ENCODE data around the gene RIMBP2. TPM values are rescaled to one million over a fixed set of nuclear protein-coding genes. Genes with fewer than 3 reads are reported as not detected.

RIMBP2 gene
- total RNA-seq, 1 donor from 2014 or later: not detected

DNA sequence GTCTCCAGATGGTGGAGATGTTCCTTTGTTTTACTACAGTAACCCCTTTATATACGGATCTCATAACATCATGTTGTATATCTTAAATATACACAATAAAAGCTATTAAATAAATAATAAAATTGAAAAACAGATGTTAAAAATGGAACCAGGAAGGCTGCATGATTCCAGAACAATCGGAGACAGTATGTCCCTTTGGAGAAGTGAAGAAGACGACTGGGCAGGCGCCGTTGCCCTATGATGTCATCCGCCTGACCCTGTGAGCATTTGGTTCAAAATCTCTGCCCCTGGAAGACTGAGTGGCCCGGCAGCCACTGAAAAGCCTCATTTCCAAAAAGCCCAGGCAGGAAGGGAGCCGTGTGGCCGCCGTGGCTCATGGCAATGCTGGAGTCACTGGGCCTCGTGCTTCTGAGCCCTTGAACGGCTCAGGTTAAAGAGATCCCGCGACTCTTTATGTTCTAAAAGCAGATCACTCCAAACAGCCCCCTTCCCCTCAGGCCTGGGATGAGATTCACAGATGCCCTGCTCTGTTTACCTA is 30.8 kb downstream of the RIMBP2 start:
- DNase-seq (ENCODE audit: extremely low read depth, low read depth, low spot score): no peak

DNA sequence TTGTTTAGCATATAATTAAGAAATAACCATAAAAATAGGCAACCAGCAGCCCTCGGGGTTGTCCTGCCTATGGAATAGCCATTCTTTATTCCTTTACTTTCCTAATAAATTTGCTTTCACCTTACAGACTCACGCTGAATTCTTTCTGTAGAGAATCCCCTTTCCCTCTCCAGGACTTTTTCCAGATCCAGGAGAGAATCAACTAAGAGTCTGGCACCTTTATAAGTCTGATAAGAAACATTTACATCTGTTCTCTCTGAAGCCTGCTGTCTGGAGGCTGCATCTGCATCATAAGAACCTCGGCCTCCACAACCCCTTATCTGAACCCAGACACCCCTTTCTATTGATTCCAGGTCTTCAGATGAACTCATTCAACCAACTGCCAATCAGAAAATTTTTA is 32.3 kb downstream of the RIMBP2 start:
- DNase-seq (ENCODE audit: extremely low read depth, low read depth, low spot score): no peak

DNA sequence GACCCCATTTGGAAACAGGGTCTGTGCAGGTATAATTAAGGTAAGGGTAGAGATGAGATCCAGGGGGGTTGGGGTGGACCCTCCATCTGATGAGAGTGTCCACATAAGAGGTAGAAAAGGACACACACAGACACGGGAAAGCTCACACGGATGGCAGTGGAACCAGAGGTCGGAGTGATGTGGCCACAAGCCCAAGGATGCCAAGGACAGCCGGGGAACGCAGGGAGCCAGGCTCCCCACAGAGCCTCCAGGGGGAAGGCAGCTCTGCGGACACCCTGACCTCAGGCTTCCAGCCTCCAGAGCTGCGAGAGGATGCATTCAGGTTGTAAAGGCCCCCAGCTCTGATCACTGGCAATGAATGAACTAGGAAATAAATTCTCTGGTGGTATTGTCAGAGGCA is 33.0 kb downstream of the RIMBP2 start:
- no peak for DNase-seq (ENCODE audit: extremely low read depth, low read depth, low spot score)

DNA sequence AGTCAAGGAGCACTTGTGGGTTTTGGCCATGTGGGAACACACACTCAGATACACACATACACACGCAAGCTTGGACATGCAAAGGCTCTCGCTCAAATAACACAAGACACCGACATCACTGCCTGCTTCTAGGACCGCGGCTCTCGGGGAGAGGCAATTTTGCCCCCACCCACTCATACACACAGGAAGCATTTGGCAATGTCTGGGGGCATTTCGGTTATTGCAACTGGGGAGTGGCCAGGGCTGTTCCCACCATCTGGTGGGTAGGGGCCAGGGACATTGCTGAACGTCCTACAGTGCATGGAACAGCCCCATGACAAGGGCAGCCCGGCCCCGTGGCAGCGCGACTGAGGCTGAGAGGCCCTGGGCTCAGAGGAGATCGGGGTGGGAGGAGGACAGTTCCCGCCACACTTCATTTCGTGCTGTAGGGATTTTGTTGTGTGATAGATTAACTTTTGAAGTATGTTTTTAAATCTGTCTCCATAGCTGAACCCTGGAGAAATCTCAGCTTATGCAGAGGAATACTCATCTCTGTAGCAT is 35.6 kb downstream of the RIMBP2 start:
- no peak for DNase-seq (ENCODE audit: extremely low read depth, low read depth, low spot score)

DNA sequence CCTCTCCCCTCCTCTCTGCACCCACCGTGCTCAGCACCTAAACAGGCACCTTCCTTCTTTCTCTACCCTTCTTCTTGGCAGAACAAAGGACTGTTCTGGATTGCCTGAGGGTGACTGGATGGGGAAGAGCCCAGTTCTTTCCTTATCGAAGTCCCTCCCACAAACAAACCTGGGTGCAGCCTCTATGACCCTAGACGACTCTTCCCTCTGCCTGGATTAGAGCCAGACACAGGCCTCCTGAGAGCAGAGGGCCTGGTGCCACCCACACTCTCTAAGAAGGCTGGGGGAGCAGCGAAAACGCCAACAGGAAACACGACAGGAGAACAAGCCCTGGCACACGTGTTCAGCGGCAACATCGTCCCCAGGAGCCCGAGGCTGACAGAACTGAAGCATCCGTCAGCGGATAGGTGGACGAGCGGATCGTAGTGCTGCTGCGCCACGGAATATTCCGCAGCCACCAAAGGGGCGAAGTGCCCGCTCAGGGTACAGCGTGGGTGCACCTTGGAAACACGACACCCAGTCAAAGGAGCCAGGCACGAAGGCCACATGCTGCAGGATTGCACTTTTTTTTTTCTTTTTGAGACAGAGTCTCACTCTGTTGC is 38.0 kb downstream of the RIMBP2 start:
- no peak for DNase-seq (ENCODE audit: extremely low read depth, low read depth, low spot score)

DNA sequence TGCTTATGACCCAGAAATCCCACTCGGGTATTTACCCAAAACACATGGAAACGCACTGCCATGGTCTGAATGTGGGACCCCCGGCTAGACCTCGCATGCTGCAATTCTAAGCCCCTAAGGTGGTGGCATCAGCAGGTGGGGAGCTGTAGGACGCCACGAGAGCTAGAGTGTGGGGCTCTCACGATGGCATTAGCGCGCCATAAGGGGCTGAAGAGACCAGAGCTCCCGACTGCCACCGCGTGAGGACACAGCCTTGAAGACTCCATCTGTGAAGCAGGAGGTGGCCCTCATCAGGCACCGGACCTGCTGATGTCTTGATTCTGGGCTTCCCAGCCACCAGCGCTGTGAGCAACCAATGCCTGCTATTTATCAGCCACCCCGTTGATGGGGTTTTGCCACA is 40.3 kb downstream of the RIMBP2 start:
- DNase-seq (ENCODE audit: extremely low read depth, low read depth, low spot score): no peak

DNA sequence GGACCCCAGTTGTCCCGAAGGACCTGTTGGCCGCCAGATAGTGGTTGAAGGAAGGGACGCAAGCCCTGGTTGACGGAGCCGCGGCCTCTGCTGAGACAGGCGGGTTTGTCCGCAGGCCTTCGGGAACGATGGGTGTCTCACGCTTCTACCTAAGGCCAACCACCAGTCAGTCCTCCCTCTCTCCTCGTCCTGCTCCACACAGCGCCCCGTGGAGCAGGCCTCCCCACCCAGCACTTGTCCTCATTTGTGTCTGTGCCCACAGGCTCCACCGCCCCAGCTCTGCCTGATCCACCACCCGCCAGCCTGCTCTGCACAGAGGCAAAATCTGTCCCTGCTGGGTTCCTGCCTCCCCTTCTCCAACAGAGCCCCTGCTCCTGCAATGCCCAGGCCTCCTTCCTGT is 41.0 kb downstream of the RIMBP2 start:
- no peak for DNase-seq (ENCODE audit: extremely low read depth, low read depth, low spot score)

DNA sequence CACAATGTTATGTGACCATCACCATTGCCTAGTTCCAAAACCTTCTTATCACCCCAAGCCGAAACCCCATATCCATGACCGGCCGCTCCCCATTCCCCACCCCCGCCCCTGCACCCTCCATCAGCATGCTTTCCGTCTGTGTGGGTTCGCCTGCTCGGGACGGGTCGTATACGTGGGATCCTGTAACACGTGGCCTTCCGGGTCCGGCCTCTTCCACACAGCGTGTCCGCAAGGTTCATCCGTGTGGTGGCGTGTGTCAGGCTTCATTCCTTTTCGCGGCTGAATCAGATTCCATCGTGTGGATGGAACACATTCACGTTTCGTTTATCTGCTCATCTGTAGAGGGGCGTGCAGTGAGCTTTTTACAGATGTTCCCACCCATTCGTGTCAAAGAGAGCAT is 41.4 kb downstream of the RIMBP2 start:
- DNase-seq (ENCODE audit: extremely low read depth, low read depth, low spot score): no peak

DNA sequence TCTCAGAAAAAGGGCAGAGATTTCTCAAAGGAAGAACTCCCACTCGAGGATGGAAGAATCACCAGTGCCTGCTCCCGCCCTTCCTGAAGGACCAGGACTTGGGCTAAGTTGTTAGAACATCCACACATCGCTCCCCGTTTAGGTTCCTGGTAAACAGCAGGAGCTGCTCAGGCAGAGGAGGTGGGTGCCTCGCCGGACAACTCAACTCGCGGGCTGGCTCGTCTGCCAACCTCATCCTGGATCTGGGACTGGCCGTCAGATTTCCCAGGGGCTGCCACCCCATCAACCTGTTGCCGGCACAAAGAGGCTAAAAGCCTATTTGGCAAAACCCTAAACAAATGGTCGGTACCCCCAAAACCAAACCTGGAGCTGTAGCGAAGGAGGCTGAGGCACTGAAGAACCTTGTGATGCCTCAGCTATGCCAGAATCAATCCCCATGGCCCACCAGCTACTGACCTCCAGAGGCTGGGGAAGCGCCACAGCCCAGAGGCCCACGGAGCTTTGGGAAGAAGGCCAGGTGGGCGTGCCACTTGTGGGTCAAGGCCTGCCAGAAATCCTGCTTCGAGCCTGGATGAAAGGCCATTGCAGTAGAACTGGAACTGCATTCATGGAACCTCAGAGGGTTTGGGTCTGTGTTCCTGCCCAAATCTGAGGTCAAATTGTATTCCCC is 42.9 kb downstream of the RIMBP2 start:
- DNase-seq (ENCODE audit: extremely low read depth, low read depth, low spot score): no peak

DNA sequence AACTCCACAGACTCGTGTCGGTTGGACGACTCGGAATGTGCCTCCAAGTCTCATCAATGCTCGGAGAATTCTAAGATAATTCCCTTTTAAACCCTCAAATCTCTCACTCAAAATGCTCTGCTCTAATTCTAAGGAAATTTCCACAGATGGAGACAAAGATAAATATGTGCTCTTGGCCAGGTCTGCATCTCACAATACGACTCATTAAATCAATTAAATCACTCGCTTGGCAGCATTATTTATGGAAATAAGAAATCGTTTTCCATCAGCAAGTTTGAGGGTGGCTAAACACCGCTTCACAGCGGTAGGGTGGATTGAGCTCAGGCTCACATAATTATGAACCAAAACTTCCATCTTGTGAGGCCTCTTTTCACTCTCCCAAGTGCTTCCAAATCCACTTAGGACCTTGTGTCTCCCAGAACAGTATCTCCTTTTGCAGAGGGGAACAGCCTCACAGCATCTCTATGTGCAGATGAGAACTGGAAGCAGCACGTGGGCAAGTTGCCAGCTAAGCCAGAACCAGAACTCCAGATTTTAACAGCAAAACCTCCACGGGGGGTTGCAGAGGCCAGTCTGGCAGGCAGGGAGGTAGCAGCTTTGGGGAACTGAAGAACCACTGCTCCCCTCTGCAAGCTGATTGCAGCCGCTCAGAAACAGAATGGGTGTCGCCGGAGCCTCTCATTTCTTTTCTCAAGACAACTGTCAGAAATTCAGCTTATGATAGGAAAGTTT is 43.8 kb downstream of the RIMBP2 start:
- DNase-seq (ENCODE audit: extremely low read depth, low read depth, low spot score): no peak

DNA sequence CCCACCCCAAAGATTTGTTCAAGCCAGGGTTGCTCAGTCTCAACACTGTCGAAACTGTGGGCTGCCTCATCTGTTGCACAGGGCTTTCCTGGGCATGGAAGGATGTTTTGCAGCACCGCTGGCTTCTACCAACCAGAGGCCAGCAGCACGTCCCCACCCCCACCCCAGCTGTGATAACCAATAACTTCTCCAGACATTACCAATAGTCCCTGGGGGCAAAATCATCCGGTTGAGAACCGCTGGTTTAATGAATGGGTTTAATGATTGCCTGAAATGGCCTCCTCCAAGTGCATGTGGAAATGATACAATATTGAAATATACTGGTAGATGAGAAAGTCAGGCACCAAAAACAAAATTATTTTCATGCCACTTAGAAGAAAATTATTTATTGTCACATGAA is 44.5 kb downstream of the RIMBP2 start:
- no peak for DNase-seq (ENCODE audit: extremely low read depth, low read depth, low spot score)

DNA sequence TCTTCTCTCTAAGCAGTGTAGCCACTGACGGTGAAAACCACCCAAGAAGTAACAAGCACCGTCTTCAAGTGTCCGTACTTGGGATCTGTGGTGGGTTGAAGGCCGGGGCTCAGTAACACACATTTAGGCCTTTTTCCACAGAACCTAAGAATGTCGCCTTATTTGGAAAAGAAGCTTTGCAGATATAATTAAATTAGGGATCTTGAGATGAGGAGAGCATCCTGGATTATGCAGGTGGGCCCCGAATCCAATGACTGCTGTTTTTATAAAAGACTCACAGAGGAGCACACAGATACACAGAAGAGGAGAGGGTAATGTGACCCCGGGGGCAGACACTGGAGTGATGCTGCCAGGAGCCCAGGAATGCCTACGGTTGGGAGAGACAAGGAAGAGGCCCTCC is 46.3 kb downstream of the RIMBP2 start:
- no peak for DNase-seq (ENCODE audit: extremely low read depth, low read depth, low spot score)

DNA sequence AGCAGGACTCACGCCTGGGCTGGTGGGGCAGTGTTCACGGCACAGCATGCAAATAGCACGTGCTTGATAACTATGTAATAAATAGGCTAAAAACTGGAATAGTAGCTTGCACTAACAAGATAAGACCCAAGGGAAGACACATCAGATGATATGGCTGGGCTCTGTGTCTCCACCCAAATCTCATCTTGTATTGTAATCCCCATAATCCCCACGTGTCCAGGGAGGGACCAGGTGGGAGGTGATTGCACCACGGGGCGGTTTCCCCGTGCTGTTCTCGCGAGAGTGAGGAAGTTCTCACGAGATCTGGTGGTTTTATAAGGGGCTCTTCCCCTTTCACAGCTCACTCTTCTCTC is 46.9 kb downstream of the RIMBP2 start:
- no peak for DNase-seq (ENCODE audit: extremely low read depth, low read depth, low spot score)

DNA sequence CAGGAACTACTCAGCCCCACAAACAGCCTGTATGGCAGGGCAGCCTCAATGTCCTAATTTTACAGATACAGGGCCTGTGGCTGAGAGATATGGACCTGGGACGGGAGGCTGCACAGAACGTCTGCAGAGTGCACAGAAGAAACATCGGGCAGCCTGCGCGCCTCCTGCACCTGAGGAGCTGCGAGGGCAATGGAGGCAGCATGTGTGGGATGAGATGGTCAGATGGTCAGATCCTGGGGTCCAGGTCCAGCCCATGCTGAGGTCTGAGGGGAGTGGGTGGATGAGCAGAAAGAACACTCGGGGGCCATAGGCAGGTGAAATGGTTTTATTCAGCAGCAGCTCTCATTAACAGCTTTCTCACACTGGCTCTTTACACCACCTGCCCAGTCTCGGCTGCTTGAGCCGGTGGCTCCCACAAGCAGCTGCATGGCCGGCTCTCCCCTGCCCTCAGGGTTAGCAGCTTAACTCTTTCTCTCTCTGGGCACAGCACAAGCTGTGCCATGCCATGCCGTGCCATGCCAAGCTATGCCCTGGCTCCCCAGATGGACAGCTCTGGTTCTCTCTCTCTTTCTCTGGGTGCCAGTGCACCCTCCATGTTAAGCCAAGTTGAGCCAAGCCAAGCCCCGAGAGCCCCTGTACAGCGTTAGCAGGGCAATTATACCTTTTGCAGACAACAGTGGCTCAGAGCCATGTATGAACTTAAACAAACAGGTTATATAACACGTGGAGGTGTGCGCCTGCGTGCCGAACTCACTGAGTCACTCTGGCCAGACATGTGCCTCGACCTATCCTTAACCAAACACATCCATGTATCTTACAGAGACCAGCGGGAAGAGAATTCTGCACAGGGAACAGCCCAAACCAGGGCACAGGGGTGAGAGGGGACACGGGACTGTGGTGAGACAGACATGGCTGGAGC is 47.6 kb downstream of the RIMBP2 start:
- no peak for DNase-seq (ENCODE audit: extremely low read depth, low read depth, low spot score)

DNA sequence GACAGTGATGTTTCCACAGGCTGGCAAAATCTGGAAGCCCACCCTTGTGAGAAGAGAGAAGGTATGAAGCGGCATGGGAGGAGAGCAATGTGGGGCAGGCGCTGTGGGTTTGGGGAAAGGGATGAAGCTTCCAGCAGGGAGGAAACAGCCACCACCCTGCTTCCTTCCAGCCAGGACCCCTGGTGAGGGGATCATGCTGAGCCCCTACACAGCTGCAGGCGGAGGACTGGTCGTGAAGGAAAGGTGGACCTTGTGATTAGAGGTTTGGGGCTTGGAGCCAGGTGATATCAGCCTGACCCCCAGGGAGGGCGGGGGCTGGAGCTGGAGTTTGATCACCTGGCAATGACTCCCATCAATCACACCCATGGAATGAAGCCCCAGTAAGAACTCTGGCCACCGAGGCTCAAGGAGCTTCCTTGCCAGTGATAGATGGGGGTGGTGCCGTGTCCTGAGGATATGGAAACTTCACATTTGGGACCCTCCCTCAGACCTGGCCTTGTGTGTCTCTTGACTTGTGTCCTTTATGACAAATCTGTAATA is 48.6 kb downstream of the RIMBP2 start:
- no peak for DNase-seq (ENCODE audit: extremely low read depth, low read depth, low spot score)

DNA sequence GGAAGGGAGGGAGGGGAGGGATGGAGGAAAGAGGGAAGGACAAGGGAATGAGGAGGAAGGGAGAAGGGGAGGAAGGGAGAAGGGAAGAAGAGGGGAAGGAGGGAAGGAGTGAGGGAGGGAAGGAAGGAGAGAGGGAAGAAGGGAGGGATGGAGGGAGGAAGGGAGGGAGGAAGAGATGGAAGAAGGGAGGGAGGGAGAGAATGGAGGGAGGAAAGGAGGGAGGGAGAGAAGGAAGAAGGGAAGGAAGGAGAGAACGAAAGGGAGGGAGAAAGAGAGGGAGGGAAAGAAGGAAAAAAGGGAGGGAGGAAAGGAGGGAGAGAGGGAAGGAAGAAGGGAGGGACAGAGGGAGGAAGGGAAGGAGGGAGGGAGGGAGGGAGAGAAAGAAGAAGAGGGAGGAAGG is 49.5 kb downstream of the RIMBP2 start:
- no peak for DNase-seq (ENCODE audit: extremely low read depth, low read depth, low spot score)

DNA sequence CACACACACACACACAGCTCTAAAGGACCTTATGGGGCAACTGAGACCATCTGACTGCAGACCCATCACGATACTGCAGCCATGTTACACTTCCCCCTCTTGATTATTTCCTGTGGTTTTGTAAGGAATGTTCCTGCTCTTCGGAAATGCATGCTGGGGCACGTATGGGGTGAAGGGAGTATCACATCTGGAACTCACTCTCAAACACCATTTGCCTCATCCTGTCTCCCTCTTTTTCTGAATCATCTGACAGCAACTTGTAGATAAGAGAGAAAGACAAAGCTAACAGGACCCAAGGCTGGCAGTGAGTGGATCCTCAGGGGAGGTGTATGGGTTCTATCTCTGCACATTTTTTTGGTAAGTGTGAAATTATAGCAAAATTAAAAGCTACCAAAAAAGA is 50.3 kb downstream of the RIMBP2 start:
- no peak for DNase-seq (ENCODE audit: extremely low read depth, low read depth, low spot score)

DNA sequence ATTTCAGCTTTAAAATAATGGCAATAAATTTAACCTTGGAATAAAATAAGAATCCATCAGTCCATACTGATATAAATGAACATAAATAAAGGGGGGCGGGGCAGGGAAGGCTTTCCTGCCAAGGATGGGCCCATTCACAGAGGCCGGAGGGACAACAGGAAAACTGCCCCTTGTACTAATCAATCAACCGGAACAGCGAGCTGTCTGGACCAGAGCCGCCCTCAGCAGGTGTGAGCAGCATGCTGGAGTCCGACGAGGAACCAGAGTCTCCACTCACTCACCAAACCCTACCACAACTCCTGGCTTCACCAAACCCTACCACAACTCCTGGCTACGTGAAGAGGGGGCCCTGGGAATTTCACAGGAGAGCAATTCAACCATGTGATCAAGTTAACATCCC is 51.3 kb downstream of the RIMBP2 start:
- DNase-seq (ENCODE audit: extremely low read depth, low read depth, low spot score): no peak

DNA sequence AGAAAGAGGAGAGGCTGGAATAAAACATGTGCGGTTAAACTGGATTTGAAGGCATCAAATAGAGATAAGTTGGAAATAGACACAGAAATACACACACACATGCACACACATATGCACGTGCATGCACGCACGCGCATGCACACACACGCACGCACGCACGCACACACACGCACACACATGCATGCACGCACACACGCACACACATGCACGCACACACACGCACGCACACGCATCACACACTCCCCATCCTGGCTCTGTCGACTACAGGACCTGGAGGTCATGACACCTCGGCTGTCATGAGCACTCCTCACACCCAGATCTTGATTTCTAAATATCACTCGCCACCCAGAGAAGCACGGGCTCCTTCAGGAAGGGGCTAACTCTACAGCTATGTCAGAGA is 51.8 kb downstream of the RIMBP2 start:
- no peak for DNase-seq (ENCODE audit: extremely low read depth, low read depth, low spot score)

DNA sequence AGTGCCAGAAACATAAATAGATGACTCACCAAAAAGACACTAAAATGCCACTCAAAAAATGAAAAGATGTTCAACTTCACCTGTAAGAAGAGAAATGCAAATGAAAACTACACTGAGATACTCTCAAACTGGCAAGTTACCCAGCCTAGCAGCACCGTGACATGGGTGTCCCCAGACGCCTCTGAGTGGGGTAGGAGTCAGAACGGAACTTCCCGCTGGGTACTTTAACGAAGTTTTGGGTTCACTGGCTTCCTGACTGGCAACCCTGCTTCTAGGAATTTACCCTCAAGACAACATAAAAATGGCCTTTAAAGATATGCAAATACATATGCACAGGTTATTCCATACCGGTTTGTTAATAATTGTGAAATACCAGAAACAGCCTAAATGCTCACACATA is 52.6 kb downstream of the RIMBP2 start:
- DNase-seq (ENCODE audit: extremely low read depth, low read depth, low spot score): no peak

All from glomerular endothelial cell (primary cell).